HG02870 (cell line): ENCODE results near the gene CASQ1.

Experiments
- ATAC-seq: cut with Tn5 transposase; IDR thresholded peaks from one replicate; pipeline ENCODE4 v1.9.1; 2021; ENCODE audit warnings: mild to moderate bottlenecking, moderate library complexity; ENCODE audit not compliant: unreplicated experiment

CASQ1 gene

GRCh38 chr1:160224606-160225005, 34.2 kb downstream of the CASQ1 start:
- ATAC-seq = no peak

GRCh38 chr1:160225345-160225744, 35.0 kb downstream of the CASQ1 start:
- no peak for ATAC-seq

GRCh38 chr1:160226623-160227022, 36.2 kb downstream of the CASQ1 start:
- peak; percentile 50 for ATAC-seq

GRCh38 chr1:160227034-160227433, 36.7 kb downstream of the CASQ1 start:
- no peak for ATAC-seq

GRCh38 chr1:160227561-160227960, 37.2 kb downstream of the CASQ1 start:
- no peak for ATAC-seq

- no peak for ATAC-seq
Observed at GRCh38 chr1:160228431-160228830, 38.1 kb downstream of the CASQ1 start.

- ATAC-seq = no peak
Observed at GRCh38 chr1:160232911-160233310, 42.5 kb downstream of the CASQ1 start.

GRCh38 chr1:160236806-160237205, 46.4 kb downstream of the CASQ1 start:
- no peak for ATAC-seq

GRCh38 chr1:160237558-160237957, 47.2 kb downstream of the CASQ1 start:
- ATAC-seq = no peak

- no peak for ATAC-seq
Observed at GRCh38 chr1:160238408-160238807, 48.0 kb downstream of the CASQ1 start.

GRCh38 chr1:160239582-160240299, 49.4 kb downstream of the CASQ1 start:
- no peak for ATAC-seq

GRCh38 chr1:160243767-160244166, 53.4 kb downstream of the CASQ1 start:
- ATAC-seq = no peak

- no peak for ATAC-seq
Observed at GRCh38 chr1:160244209-160244608, 53.8 kb downstream of the CASQ1 start.

- no peak for ATAC-seq
Observed at GRCh38 chr1:160245434-160245833, 55.1 kb downstream of the CASQ1 start.

GRCh38 chr1:160247053-160247452, 56.7 kb downstream of the CASQ1 start:
- ATAC-seq = no peak

GRCh38 chr1:160251011-160251410, 60.6 kb downstream of the CASQ1 start:
- ATAC-seq = no peak
